Testis (tissue), 5 donors: ENCODE data around the gene CYP51A1. TPM values are rescaled to one million over a fixed set of nuclear protein-coding genes. Genes with fewer than 3 reads are reported as not detected.
"Not testable (repeated sequence)": the region's sequence is repeated elsewhere in the genome, so short reads cannot be mapped to it uniquely, and the experiment has no call there.

Experiments used
- DNase-seq: peaks from one replicate; pipeline ENCODE4 v3.0.0-alpha.2; 2019
- H3K27ac ChIP-seq, 2 donors: fragments of 200-600 bp; sonication (generic); one replicate each; pipeline ENCODE4 v1.5.1; 2019
- H3K27me3 ChIP-seq: fragments of 200-600 bp; sonication (generic); one replicate; pipeline ENCODE4 v1.5.1; 2019
- H3K36me3 ChIP-seq: fragments of 200-600 bp; sonication (generic); one replicate; pipeline ENCODE4 v1.5.1; 2017; ENCODE audit warnings: low read depth; ENCODE audit errors: missing control alignments
- H3K4me1 ChIP-seq: fragments of 200-600 bp; sonication (generic); one replicate; pipeline ENCODE4 v1.5.1; 2019
- H3K4me3 ChIP-seq, 2 donors: fragments of 200-600 bp; sonication (generic); one replicate each; pipeline ENCODE4 v1.5.1; 2017 to 2019
- H3K9me3 ChIP-seq: fragments of 200-600 bp; sonication (generic); one replicate; pipeline ENCODE4 v1.5.1; 2017
- POLR2A ChIP-seq: fragments of 450-650 bp; IDR thresholded peaks from one replicate; pipeline ENCODE4 v1.6.1; 2017; ENCODE audit warnings: antibody characterized with exemption, mild to moderate bottlenecking, moderate library complexity
- WGBS, 2 donors: methylation state at CpG; one replicate each; pipeline ENCODE4 v1.1.5; 2018; 5-methylcytosine and 5-hydroxymethylcytosine counted together
- intact Hi-C: fragments of 100-400 bp; cut with DNase I; formaldehyde crosslinking; loops from one replicate; pipeline ENCODE4 v1.15.1; 2023; ENCODE audit warnings: low total_unique reads
- long read RNA-seq, 2 donors: transcript quantifications; one replicate each; lab custom pipeline, GENCODE V29; 2026
- polyA plus RNA-seq: library from polyadenylated mRNA; stranded (reverse); fragments of 350-450 nt; fragmentation: Illumina TruSeq; extraction: RNeasy Lipid Tissue Mini Kit (QIAGEN cat#74804); gene quantifications from one replicate; pipeline ENCODE4 v1.2.3, GENCODE V29; 2014; ENCODE audit warnings: low read depth, low replicate concordance; ENCODE audit not compliant: insufficient read depth
- total RNA-seq, 2 donors: library from RNA; depleted of rRNA; stranded (reverse); fragments of >200 nt; gene quantifications; one replicate each; pipeline ENCODE4 v1.2.3, GENCODE V29; 2016
- TF ChIP-seq, protein P1 (sequence below), 3 experiments: fragments of 450-650 bp in 2 of 3; fragments of 200-600 bp in 1 of 3; sonication (generic) in 1 of 3; IDR thresholded peaks; one replicate each; pipeline ENCODE4 v1.5.1; 2016 to 2019; ENCODE audit warnings: antibody characterized with exemption in 3 of 3, mild to moderate bottlenecking in 2 of 3, moderate library complexity in 1 of 3

CYP51A1 gene
- 100 to 1,000 TPM; 141 to 147 TPM for total RNA-seq
- polyA plus RNA-seq: 138 TPM
- long read RNA-seq, donor 1, transcript CYP51A1-204 (2 exons, 555 nt): minor isoform, 19 of 325 reads
- long read RNA-seq, donor 1, transcript CYP51A1-201 (10 exons, 3,210 nt): major isoform, 142 of 325 reads
- long read RNA-seq, donor 1, partial matches to known transcripts: 146 of 325 reads
- long read RNA-seq, donor 1, other reads (novel, unspliced or antisense): 15 of 325 reads
- long read RNA-seq, donor 2, transcript CYP51A1-201 (10 exons, 3,210 nt): major isoform, 99 of 262 reads
- long read RNA-seq, donor 2, transcript CYP51A1-204 (2 exons, 555 nt): minor isoform, 32 of 262 reads
- long read RNA-seq, donor 2, partial matches to known transcripts: 121 of 262 reads
- long read RNA-seq, donor 2, other reads (novel, unspliced or antisense): 8 of 262 reads

DNA sequence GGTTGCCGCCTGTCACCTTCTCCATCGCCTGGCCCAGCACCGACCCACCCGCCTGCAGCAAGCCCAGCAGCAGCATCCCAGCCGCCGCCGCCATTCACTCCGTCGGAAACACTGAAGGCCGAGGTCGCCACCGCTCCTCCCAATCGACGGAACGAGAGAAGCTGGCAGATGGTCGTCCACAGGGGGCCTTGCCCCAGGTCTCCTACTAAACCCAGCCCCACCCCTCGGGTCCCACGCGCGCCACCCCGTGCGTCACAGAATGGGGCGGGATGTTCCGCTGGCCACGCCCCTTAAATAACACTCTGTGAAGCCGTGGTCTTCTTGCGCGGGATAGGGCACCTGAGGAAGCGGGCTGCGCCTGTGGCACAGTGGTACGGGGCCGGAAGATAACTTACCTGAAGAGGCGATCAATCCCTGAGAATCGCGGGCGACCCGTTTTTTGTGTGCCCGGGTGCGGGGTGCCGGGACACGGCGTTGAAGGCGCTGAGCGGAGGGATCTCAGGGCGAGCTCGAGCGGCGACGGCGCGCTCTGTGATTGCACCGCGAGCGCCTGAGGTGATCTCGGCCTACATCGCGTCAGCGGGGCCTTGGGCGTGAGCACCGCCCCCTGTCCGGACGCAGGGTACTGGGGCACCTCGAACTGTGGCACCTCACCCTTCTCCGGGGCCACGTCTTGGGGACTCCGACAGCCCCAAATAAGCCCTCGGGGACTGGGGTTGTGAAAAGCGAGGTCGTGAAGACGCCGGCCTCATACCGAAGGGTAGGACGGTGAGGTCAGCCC is at the start of gene CYP51A1:
Gene CYP51A1 (minus strand): TSS at position 207 of the 781 bp plus-strand sequence. CDS start 113 bp downstream, at position 94.
- peak within 1 kb of the TSS; percentile 98 to 99 for H3K27ac ChIP-seq
- intact Hi-C loops: no loop called here
- TF ChIP-seq POLR2A: peak; percentile 90
- TF ChIP-seq, protein P1, sequence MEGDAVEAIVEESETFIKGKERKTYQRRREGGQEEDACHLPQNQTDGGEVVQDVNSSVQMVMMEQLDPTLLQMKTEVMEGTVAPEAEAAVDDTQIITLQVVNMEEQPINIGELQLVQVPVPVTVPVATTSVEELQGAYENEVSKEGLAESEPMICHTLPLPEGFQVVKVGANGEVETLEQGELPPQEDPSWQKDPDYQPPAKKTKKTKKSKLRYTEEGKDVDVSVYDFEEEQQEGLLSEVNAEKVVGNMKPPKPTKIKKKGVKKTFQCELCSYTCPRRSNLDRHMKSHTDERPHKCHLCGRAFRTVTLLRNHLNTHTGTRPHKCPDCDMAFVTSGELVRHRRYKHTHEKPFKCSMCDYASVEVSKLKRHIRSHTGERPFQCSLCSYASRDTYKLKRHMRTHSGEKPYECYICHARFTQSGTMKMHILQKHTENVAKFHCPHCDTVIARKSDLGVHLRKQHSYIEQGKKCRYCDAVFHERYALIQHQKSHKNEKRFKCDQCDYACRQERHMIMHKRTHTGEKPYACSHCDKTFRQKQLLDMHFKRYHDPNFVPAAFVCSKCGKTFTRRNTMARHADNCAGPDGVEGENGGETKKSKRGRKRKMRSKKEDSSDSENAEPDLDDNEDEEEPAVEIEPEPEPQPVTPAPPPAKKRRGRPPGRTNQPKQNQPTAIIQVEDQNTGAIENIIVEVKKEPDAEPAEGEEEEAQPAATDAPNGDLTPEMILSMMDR (IDR thresholded peaks at IDR 0.05): peak in 1 of 3 experiments; percentile 12
- DNase-seq: peak; percentile 97
- H3K4me3 ChIP-seq: peak within 1 kb of the TSS; percentile 94 to 99
- no peaks in the 10 kb centered on the region for H3K27me3 ChIP-seq
- 0% methylated on average over 1 to 59 of the region's 73 CpGs for WGBS, 2 donors
- peaks cover 15% of the 10 kb centered on the region for H3K4me1 ChIP-seq
- H3K9me3 ChIP-seq: no peaks in the 10 kb centered on the region
- no peaks in the 10 kb centered on the region for H3K36me3 ChIP-seq

DNA sequence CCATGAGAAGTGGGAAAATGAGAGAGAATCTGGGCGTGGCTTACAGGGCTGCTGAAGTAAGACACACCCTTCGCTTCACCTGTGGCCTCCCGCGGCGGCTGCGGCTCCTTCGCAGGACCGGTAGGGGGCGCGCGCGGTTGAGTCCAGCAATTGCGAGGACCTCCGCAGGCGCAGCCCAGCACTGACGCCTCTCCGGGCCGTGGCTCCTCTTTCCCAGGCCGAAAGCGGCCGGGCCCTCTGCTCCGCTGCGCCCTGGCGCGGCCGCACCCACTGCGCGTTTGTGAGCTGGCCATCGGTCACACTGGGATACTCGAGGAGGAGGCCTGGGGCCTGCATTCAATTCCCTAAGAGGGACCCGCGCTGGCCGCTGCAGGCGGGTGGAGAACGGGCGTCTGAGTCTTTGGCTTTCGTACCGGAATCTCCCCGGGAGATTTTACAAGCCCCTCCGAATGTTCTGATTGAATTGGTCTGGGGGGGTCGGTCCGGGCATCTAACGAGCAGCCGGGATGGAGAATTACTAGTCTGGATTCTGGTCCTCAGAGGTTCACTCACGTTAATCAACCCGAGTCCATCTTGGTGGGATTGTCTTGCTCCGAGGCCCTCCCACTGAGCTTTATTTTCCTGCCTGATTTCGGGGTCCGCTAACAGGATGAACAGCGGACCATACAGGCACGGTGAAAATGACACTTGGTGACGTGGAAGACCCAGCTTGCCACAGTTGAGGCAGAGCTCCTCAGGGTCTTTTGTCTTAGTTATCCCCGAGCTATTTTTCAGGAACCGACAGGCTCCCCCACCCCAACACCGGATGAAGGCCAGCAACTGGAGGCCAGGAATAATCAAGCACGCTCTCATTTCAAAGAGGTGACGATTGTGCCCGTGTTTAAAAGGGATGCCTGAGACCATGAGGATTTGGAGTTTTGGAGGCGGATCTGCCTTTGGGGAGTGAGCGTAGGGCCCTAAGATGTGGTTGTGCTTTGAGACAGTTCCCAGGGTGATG is 44.9 kb upstream of the CYP51A1 start, which contains the start of gene LRRD1:
Gene LRRD1 (minus strand): TSS at position 215 of the 997 bp plus-strand sequence. CDS start 13,940 bp downstream, outside the sequence.
- intact Hi-C loops: no loop called here

GRCh38 chr7:92177362-92177761 is 43.1 kb upstream of the CYP51A1 start:
- TF ChIP-seq, protein P1 (IDR thresholded peaks at IDR 0.05): no peak
- no peak for TF ChIP-seq POLR2A
- intact Hi-C loops: no loop called here
- Histone ChIP-seq H3K4me3 (no peak overlapping the region), H3K27me3 (no peaks in the 10 kb centered on the region), H3K4me1 (no peaks in the 10 kb centered on the region), H3K9me3 (no peaks in the 10 kb centered on the region), H3K27ac (no peak overlapping the region), H3K36me3 (no peaks in the 10 kb centered on the region)
- DNase-seq: no peak

More for the DNA sequence above, 44.9 kb upstream of the CYP51A1 start, which contains the start of gene LRRD1:
- H3K27me3 ChIP-seq: no peaks in the 10 kb centered on the region
- TF ChIP-seq, protein P1 (IDR thresholded peaks at IDR 0.05): peak; percentile 93 to 97 (median 95)
- no peak for TF ChIP-seq POLR2A
- peak within 1 kb of the TSS; percentile 86 to 95 for H3K27ac ChIP-seq
- no peaks in the 10 kb centered on the region for H3K9me3 ChIP-seq
- WGBS, 2 donors: 6 to 20% methylated on average over 15 to 53 of the region's 60 CpGs
- no peaks in the 10 kb centered on the region for H3K4me1 ChIP-seq
- no peaks in the 10 kb centered on the region for H3K36me3 ChIP-seq
- peak; percentile 95 for DNase-seq
- peak within 1 kb of the TSS; percentile 61 to 75 for H3K4me3 ChIP-seq

GRCh38 chr7:92169529-92169928 is 35.3 kb upstream of the CYP51A1 start:
- WGBS, 2 donors: 80 to 85% methylated on average over 2 of the region's 2 CpGs
- DNase-seq: not testable (repeated sequence)

More at GRCh38 chr7:92169529-92169928, 35.3 kb upstream of the CYP51A1 start:
- H3K27ac ChIP-seq, H3K36me3 ChIP-seq, H3K9me3 ChIP-seq, H3K4me3 ChIP-seq, H3K27me3 ChIP-seq, intact Hi-C loops, H3K4me1 ChIP-seq: not testable (repeated sequence)
